Spleen (tissue), 11 donors: ENCODE measurements around the gene FMR1NB. TPM values are rescaled to one million over a fixed set of nuclear protein-coding genes. Genes with fewer than 3 reads are reported as not detected.

Experiments
- DNase-seq: peaks from one replicate; pipeline ENCODE4 v3.0.0-alpha.2; 2020
- H3K27ac ChIP-seq, 8 donors: fragments of 200-600 bp; sonication (generic) in 7 of 8; 1 replicate in 4 of 8; 2 replicates in 4 of 8; pipeline versions ENCODE4 v1.5.0 to v1.8.0; 2016 to 2021; ENCODE audit warnings: inconsistent platforms in 4 of 8, mild to moderate bottlenecking in 4 of 8, moderate library complexity in 1 of 8
- H3K27me3 ChIP-seq, 7 donors: fragments of 200-600 bp; sonication (generic) in 6 of 7; replicated peaks in 1 of 7; 1 replicate in 4 of 7; 2 replicates in 3 of 7; pipeline versions ENCODE4 v1.5.0 to v1.8.0; 2016 to 2021; ENCODE audit warnings: inconsistent platforms in 3 of 7, mild to moderate bottlenecking in 1 of 7
- H3K36me3 ChIP-seq, 6 donors: fragments of 200-600 bp; sonication (generic) in 5 of 6; 1 replicate in 4 of 6; 2 replicates in 2 of 6; pipeline versions ENCODE4 v1.5.0 to v1.8.0; 2016 to 2021; ENCODE audit warnings: inconsistent platforms in 2 of 6
- H3K4me1 ChIP-seq, 6 donors: fragments of 200-600 bp; sonication (generic) in 5 of 6; 1 replicate in 3 of 6; 2 replicates in 3 of 6; pipeline versions ENCODE4 v1.5.0 to v1.8.0; 2016 to 2021; ENCODE audit warnings: inconsistent platforms in 3 of 6
- H3K4me3 ChIP-seq, 8 donors: fragments of 200-600 bp; sonication (generic) in 7 of 8; 1 replicate in 4 of 8; 2 replicates in 4 of 8; pipeline versions ENCODE4 v1.5.0 to v1.8.0; 2016 to 2021; ENCODE audit warnings: inconsistent platforms in 4 of 8, mild to moderate bottlenecking in 4 of 8, moderate library complexity in 2 of 8
- H3K9me3 ChIP-seq, 8 donors: fragments of 200-600 bp; sonication (generic) in 7 of 8; 1 replicate in 4 of 8; 2 replicates in 4 of 8; pipeline versions ENCODE4 v1.5.0 to v1.8.0; 2016 to 2021; ENCODE audit warnings: inconsistent platforms in 4 of 8
- CTCF ChIP-seq, 11 experiments: fragments of 200-600 bp in 7 of 11; fragments of 450-650 bp in 4 of 11; sonication (generic) in 4 of 11; IDR thresholded peaks in 8 of 11; conservative IDR thresholded peaks in 3 of 11; 1 replicate in 7 of 11; 2 replicates in 4 of 11; pipeline versions ENCODE4 v1.4.0 to v1.8.0; 2016 to 2021; ENCODE audit warnings: antibody characterized with exemption in 11 of 11, inconsistent platforms in 4 of 11, mild to moderate bottlenecking in 1 of 11
- POLR2A ChIP-seq, 3 donors: fragments of 450-650 bp; IDR thresholded peaks; one replicate each; pipeline ENCODE4 v1.5.1; 2017; ENCODE audit warnings: antibody characterized with exemption in 3 of 3, mild to moderate bottlenecking in 1 of 3
- POLR2AphosphoS5 ChIP-seq, 3 donors: sonication (generic); formaldehyde crosslinking; IDR thresholded peaks; one replicate each; pipeline ENCODE4 v1.5.1; 2017; ENCODE audit warnings: antibody characterized with exemption in 3 of 3
- WGBS, 5 donors: extraction: QIAGEN DNeasy Blood & Tissue Kit in 3 of 5; methylation state at CpG; one replicate each; pipeline versions ENCODE4 v1.1.5 to v1.1.7; 2013 to 2018; 5-methylcytosine and 5-hydroxymethylcytosine counted together
- intact Hi-C: fragments of 100-400 bp; cut with DNase I; formaldehyde crosslinking; loops from one replicate; pipeline ENCODE4 v1.15.0; 2023; ENCODE audit warnings: low total_unique reads
- polyA plus RNA-seq, 3 donors: library from polyadenylated mRNA; stranded (reverse); fragments of 200-250 nt; gene quantifications; one replicate each; pipeline ENCODE4 v1.2.1, GENCODE V29; 2013
- small RNA-seq, 4 donors: library from RNA; depleted of rRNA; stranded (forward); fragments of <200 nt; gene quantifications; one replicate each; pipeline ENCODE3, GENCODE V24; 2016
- total RNA-seq, 7 donors: library from RNA; depleted of rRNA in 3 of 7; stranded (reverse); fragments of >200 nt in 3 of 7; fragmentation: NEBNext Ultra II Directional in 4 of 7; extraction: Animal tissue kit (Norgen Biotek cat#: 25700) in 4 of 7; gene quantifications; one replicate each; pipeline versions ENCODE4 v1.1.0 to v1.2.1, GENCODE V29; 2016 to 2021
- donor health status: healthy with polysubstance abuse.
- donor health status: DM: no; HTN: no; CAD: no; lungs with moderate emphysema.
- donor health status: DM: no; HTN: no; CAD: no.
- donor health status: Bipolar disorder and iron deficiency.
- donor health status: healthy.
- donor health status: DM: no; HTN: no; CAD: no.
- donor health status: DM: yes; HTN: yes; CAD: no.

The FMR1NB gene
- total and polyA plus RNA-seq, 10 donors = 0.08 to 0.33 TPM; not detected in 8

GRCh38 chrX:148067285-148067684 lies 86.1 kb downstream of the FMR1NB start:
- Histone ChIP-seq H3K27ac (no peak overlapping the region), H3K27me3 (peaks cover 0 to 4% (median 0%) of the 10 kb centered on the region in 7 donors), H3K4me1 (no peaks in the 10 kb centered on the region), H3K4me3 (no peak overlapping the region), H3K36me3 (no peaks in the 10 kb centered on the region), H3K9me3 (peaks cover 0 to 20% (median 8%) of the 10 kb centered on the region in 8 donors)
- DNase-seq = no peak
- TF ChIP-seq POLR2A (IDR thresholded peaks at IDR 0.05) (no peak), POLR2AphosphoS5 (IDR thresholded peaks at IDR 0.05) (no peak), CTCF (IDR thresholded peaks at IDR 0.05 in 8 of 11, conservative IDR thresholded peaks at IDR 0.05 in 3 of 11) (no peak)
- intact Hi-C loops = no loop called here
- WGBS, 5 donors = 88 to 98% (median 95%) methylated on average over 2 of the region's 2 CpGs

- TF ChIP-seq POLR2A (IDR thresholded peaks at IDR 0.05) = no peak
- WGBS, 5 donors = 62 to 76% (median 67%) methylated on average over 6 of the region's 6 CpGs
- H3K9me3 ChIP-seq = peaks cover 0 to 14% (median 8%) of the 10 kb centered on the region in 8 donors
- no peak overlapping the region for H3K4me3 ChIP-seq
- peaks cover 0 to 4% (median 0%) of the 10 kb centered on the region in 7 donors for H3K27me3 ChIP-seq
- no peaks in the 10 kb centered on the region for H3K36me3 ChIP-seq
- no peaks in the 10 kb centered on the region for H3K4me1 ChIP-seq
- DNase-seq = no peak
- intact Hi-C loops = no loop called here
- no peak overlapping the region for H3K27ac ChIP-seq
These were observed 88.8 kb downstream of the FMR1NB start for GRCh38 chrX:148069759-148070503.

- Histone ChIP-seq H3K9me3 (peaks cover 0 to 14% (median 8%) of the 10 kb centered on the region in 8 donors), H3K27ac (no peak overlapping the region), H3K4me1 (no peaks in the 10 kb centered on the region), H3K36me3 (no peaks in the 10 kb centered on the region), H3K4me3 (no peak overlapping the region), H3K27me3 (peaks cover 0 to 4% (median 0%) of the 10 kb centered on the region in 7 donors)
- intact Hi-C loops = no loop called here
- no peak for DNase-seq
- TF ChIP-seq POLR2AphosphoS5 (IDR thresholded peaks at IDR 0.05) (no peak), POLR2A (IDR thresholded peaks at IDR 0.05) (no peak)
- 85 to 94% (median 92%) methylated on average over 1 of the region's 1 CpG for WGBS, 5 donors
These were observed 89.4 kb downstream of the FMR1NB start for GRCh38 chrX:148070504-148070877.

Small RNA genes lying within 50 kb of the gene (small RNA-seq; reads per million reads assigned to genes)
- gene RNA5SP524 = 0 reads per million in 4 donors

Other genes starting within 250 kb of the FMR1NB start
- 10 to 100 TPM; 49.6 to 78.4 (median 70.0) TPM for gene FMR1, start 69.4 kb upstream of the FMR1NB start, total RNA-seq
- gene FMR1, start 69.4 kb upstream of the FMR1NB start, polyA plus RNA-seq = 10 to 100 TPM; 20.6 to 30.5 (median 25.2) TPM